Endothelial cell (in vitro differentiated cells): ENCODE results near the gene GIMAP6. TPM values are rescaled to one million over a fixed set of nuclear protein-coding genes. Genes with fewer than 3 reads are reported as not detected.

ENCODE experiments used
- DNase-seq: peaks from one replicate; pipeline ENCODE4 v3.0.0; 2021; ENCODE audit warnings: low spot score
- H3K27ac Mint-ChIP-seq: one replicate; pipeline ENCODE4 v1.8.0; 2021; ENCODE audit warnings: mixed read lengths, inconsistent platforms; ENCODE audit not compliant: unreplicated experiment
- H3K27me3 Mint-ChIP-seq: one replicate; pipeline ENCODE4 v1.8.0; 2021; ENCODE audit warnings: mild to moderate bottlenecking, moderate library complexity, mixed read lengths, inconsistent platforms; ENCODE audit not compliant: unreplicated experiment
- H3K36me3 Mint-ChIP-seq: one replicate; pipeline ENCODE4 v1.8.0; 2021; ENCODE audit warnings: mild to moderate bottlenecking, low read depth, mixed read lengths, inconsistent platforms; ENCODE audit not compliant: unreplicated experiment
- H3K4me1 Mint-ChIP-seq: one replicate; pipeline ENCODE4 v1.8.0; 2021; ENCODE audit warnings: mild to moderate bottlenecking, mixed read lengths, inconsistent platforms; ENCODE audit not compliant: unreplicated experiment
- H3K4me3 Mint-ChIP-seq: one replicate; pipeline ENCODE4 v1.8.0; 2021; ENCODE audit warnings: mild to moderate bottlenecking, mixed read lengths, inconsistent platforms; ENCODE audit not compliant: unreplicated experiment
- H3K9me3 Mint-ChIP-seq: one replicate; pipeline ENCODE4 v1.8.0; 2021; ENCODE audit warnings: mixed read lengths, inconsistent platforms; ENCODE audit not compliant: unreplicated experiment
- total RNA-seq: library from RNA; stranded (reverse); fragmentation: NEBNext Ultra II Directional; extraction: Animal tissue kit (Norgen Biotek cat#: 25700); gene quantifications from one replicate; pipeline ENCODE4 v1.2.1, GENCODE V29; 2021; ENCODE audit not compliant: unreplicated experiment
- TF ChIP-seq, protein P1 (sequence below): fragments of 200-600 bp; sonication (generic); IDR thresholded peaks from one replicate; pipeline ENCODE4 v1.5.0; 2021; ENCODE audit warnings: antibody characterized with exemption; ENCODE audit not compliant: unreplicated experiment

The GIMAP6 gene
- total RNA-seq, 1 donor from 2014 or later: 47.7 TPM

GRCh38 chr7:150668977-150669376 is 36.8 kb upstream of the GIMAP6 start:
- no peak for DNase-seq
- peaks cover 9% of the 10 kb centered on the region for H3K4me1 Mint-ChIP-seq
- H3K9me3 Mint-ChIP-seq: no peaks in the 10 kb centered on the region

DNA sequence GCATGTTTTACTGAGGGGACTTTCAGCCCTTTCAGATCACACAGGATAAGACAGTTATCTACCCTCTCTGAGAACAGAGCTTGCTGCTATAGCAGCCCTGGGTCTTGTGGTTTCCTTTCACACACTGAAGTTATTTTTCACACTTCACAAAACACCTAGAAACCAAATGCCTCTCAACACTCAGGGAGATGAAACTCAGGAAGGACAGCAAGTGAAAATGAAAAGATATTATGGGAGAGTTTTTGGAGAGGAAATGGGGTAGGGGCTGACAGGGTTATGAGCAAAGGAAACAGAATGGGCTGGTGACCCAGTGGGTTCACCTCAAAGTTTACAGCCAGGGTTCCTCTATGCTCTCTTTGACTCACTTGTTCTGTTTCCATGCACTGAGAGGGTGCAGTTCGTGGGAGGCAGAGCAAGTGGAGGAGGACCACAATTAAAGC is 36.3 kb upstream of the GIMAP6 start:
- H3K9me3 Mint-ChIP-seq: no peaks in the 10 kb centered on the region
- no peak for DNase-seq
- peaks cover 4% of the 10 kb centered on the region for H3K36me3 Mint-ChIP-seq
- TF ChIP-seq, protein P1, sequence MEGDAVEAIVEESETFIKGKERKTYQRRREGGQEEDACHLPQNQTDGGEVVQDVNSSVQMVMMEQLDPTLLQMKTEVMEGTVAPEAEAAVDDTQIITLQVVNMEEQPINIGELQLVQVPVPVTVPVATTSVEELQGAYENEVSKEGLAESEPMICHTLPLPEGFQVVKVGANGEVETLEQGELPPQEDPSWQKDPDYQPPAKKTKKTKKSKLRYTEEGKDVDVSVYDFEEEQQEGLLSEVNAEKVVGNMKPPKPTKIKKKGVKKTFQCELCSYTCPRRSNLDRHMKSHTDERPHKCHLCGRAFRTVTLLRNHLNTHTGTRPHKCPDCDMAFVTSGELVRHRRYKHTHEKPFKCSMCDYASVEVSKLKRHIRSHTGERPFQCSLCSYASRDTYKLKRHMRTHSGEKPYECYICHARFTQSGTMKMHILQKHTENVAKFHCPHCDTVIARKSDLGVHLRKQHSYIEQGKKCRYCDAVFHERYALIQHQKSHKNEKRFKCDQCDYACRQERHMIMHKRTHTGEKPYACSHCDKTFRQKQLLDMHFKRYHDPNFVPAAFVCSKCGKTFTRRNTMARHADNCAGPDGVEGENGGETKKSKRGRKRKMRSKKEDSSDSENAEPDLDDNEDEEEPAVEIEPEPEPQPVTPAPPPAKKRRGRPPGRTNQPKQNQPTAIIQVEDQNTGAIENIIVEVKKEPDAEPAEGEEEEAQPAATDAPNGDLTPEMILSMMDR: no peak
- no peak overlapping the region for H3K27ac Mint-ChIP-seq
- H3K27me3 Mint-ChIP-seq: no peaks in the 10 kb centered on the region
- no peak overlapping the region for H3K4me3 Mint-ChIP-seq
- peaks cover 14% of the 10 kb centered on the region for H3K4me1 Mint-ChIP-seq

More at GRCh38 chr7:150668977-150669376, 36.8 kb upstream of the GIMAP6 start:
- TF ChIP-seq, protein P1: no peak
- H3K4me3 Mint-ChIP-seq: no peak overlapping the region
- no peaks in the 10 kb centered on the region for H3K27me3 Mint-ChIP-seq
- peaks cover 4% of the 10 kb centered on the region for H3K36me3 Mint-ChIP-seq
- H3K27ac Mint-ChIP-seq: no peak overlapping the region

DNA sequence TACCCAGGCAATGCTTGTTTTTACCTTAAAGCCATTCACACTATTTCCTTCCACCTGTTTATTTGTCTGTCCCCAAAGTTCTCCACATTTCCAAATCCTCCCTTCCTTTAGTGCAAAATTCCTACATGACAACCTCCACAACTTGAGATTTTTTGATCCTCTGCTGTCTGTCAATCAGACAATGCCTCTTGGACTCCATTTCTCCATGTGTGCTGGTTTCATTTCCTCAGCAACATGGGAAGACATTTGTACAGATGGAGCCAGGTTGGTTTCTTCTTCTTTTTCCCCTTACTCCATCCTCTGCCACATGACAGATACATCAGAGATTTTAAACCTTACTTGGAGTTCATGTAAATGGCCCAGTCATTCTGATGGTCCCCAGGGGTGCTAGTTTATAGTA is 34.2 kb upstream of the GIMAP6 start:
- TF ChIP-seq, protein P1: no peak
- no peak for DNase-seq
- no peak overlapping the region for H3K27ac Mint-ChIP-seq
- H3K36me3 Mint-ChIP-seq: peaks cover 4% of the 10 kb centered on the region
- no peaks in the 10 kb centered on the region for H3K9me3 Mint-ChIP-seq
- no peaks in the 10 kb centered on the region for H3K27me3 Mint-ChIP-seq
- H3K4me1 Mint-ChIP-seq: peaks cover 22% of the 10 kb centered on the region
- H3K4me3 Mint-ChIP-seq: no peak overlapping the region

GRCh38 chr7:150665896-150666295 is 33.7 kb upstream of the GIMAP6 start:
- Mint-ChIP-seq H3K4me3 (no peak overlapping the region), H3K27me3 (no peaks in the 10 kb centered on the region), H3K4me1 (peaks cover 22% of the 10 kb centered on the region), H3K36me3 (peaks cover 4% of the 10 kb centered on the region), H3K9me3 (no peaks in the 10 kb centered on the region), H3K27ac (no peak overlapping the region)
- TF ChIP-seq, protein P1: no peak
- DNase-seq: no peak

DNA sequence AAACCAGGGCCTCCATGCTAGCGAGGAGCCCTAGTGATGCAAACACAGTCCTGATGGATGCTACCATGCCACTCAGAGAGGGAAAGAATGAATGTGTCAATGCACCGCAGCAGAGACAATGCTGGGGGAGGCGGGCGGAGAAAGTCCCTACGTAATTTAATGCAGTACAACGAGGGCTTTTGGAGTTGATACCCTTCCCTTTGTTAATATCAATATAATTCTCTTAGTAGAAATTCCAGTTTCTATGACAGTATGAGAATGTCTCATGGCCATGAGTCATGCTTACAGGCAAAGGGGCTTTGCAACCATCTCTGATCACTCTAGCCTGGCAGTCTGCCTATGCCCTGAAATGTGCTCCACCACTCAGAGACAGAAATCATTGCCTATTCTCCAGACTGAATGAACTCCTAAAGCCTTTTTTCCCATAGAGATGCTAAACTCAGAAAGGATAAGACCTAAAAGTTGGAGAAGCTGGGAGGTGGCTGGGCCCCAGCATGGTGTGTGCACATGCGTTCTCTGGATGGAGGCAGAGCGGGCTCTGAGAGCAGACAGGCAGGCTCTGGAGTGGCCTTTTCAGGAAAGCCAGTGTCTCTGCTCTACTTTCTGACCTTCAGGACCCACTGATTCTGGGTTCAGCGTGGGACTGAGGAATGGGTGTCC is 33.0 kb upstream of the GIMAP6 start:
- TF ChIP-seq, protein P1: no peak
- Mint-ChIP-seq H3K36me3 (peaks cover 4% of the 10 kb centered on the region), H3K9me3 (no peaks in the 10 kb centered on the region), H3K4me3 (no peak overlapping the region), H3K27me3 (no peaks in the 10 kb centered on the region), H3K27ac (no peak overlapping the region), H3K4me1 (peaks cover 22% of the 10 kb centered on the region)
- DNase-seq: no peak
